Middle frontal gyrus (tissue), 1 donor: ENCODE data around the gene PTPN3.
"Not testable (repeated sequence)": the region's sequence is repeated elsewhere in the genome, so short reads cannot be mapped to it uniquely, and the experiment has no call there.

Source experiments
- DNase-seq: peaks from one replicate; pipeline ENCODE4 v3.0.0-alpha.2; 2015; ENCODE audit warnings: low spot score; ENCODE audit errors: extremely low spot score

The PTPN3 gene

GRCh38 chr9:109498195-109499092, at the start of gene PTPN3:
Gene PTPN3 (minus strand): TSS chr9:109498307. CDS start chr9:109463434, 34,873 bp downstream.
- no peak for DNase-seq

- not testable (repeated sequence) for DNase-seq
Observed at GRCh38 chr9:109544954-109545353, 46.8 kb upstream of the PTPN3 start.

GRCh38 chr9:109542922-109543321, 44.8 kb upstream of the PTPN3 start:
- no peak for DNase-seq

- DNase-seq = no peak
Observed at GRCh38 chr9:109538346-109538745, 40.2 kb upstream of the PTPN3 start.

- no peak for DNase-seq
Observed at GRCh38 chr9:109537288-109537687, 39.2 kb upstream of the PTPN3 start.

GRCh38 chr9:109536859-109537258, 38.8 kb upstream of the PTPN3 start:
- DNase-seq = no peak

- no peak for DNase-seq
Observed at GRCh38 chr9:109535365-109535764, 37.3 kb upstream of the PTPN3 start.

GRCh38 chr9:109534151-109534550, 36.0 kb upstream of the PTPN3 start:
- DNase-seq = no peak

GRCh38 chr9:109532652-109533051, 34.5 kb upstream of the PTPN3 start:
- DNase-seq = not testable (repeated sequence)

GRCh38 chr9:109522106-109522505, 24.0 kb upstream of the PTPN3 start:
- no peak for DNase-seq

GRCh38 chr9:109520475-109521132, 22.5 kb upstream of the PTPN3 start:
- peak; percentile 55 for DNase-seq

GRCh38 chr9:109519366-109519765, 21.3 kb upstream of the PTPN3 start:
- DNase-seq = no peak

GRCh38 chr9:109518621-109519335, 20.7 kb upstream of the PTPN3 start:
- no peak for DNase-seq

- DNase-seq = no peak
Observed at GRCh38 chr9:109517901-109518377, 19.8 kb upstream of the PTPN3 start.

- DNase-seq = no peak
Observed at GRCh38 chr9:109513871-109514270, 15.8 kb upstream of the PTPN3 start.

- DNase-seq = no peak
Observed at GRCh38 chr9:109512170-109512756, 14.2 kb upstream of the PTPN3 start.

- DNase-seq = no peak
Observed at GRCh38 chr9:109510506-109510905, 12.4 kb upstream of the PTPN3 start.

GRCh38 chr9:109510042-109510441, 11.9 kb upstream of the PTPN3 start:
- not testable (repeated sequence) for DNase-seq

GRCh38 chr9:109509611-109510010, 11.5 kb upstream of the PTPN3 start:
- no peak for DNase-seq

GRCh38 chr9:109507421-109507838, 9.3 kb upstream of the PTPN3 start:
- no peak for DNase-seq

GRCh38 chr9:109506097-109506712, 8.1 kb upstream of the PTPN3 start:
- DNase-seq = no peak
